GM18907 (cell line): ENCODE measurements around the gene SLTM.
"Not testable (repeated sequence)": the region's sequence is repeated elsewhere in the genome, so short reads cannot be mapped to it uniquely, and the experiment has no call there.

Experiments
- ATAC-seq: cut with Tn5 transposase; IDR thresholded peaks from one replicate; pipeline ENCODE4 v1.9.1; 2021; ENCODE audit warnings: mild to moderate bottlenecking, moderate library complexity; ENCODE audit not compliant: unreplicated experiment

SLTM gene

GRCh38 chr15:58929891-58930416 is 3.5 kb downstream of the SLTM start:
- ATAC-seq = no peak

DNA sequence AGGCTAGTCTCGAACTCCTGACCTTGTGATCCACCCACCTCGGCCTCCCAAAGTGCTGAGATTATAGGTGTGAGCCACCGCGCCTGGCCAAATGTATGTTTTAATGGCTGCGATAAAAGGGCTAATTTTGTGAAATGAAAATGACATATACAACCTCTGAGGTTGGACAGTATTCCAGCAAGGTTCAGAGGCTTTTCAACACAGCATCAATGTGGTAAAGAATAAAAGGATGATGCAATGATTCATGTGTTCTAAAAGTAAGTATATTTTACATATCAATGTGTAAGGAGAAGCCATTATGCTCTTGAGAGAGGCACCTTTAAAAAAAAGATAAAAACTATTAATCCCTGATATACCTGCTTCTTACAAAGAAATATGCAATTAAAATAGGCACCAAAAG is 6.7 kb downstream of the SLTM start:
- no peak for ATAC-seq

GRCh38 chr15:58924327-58924726 is 9.2 kb downstream of the SLTM start:
- ATAC-seq = no peak

GRCh38 chr15:58923696-58924300 is 9.7 kb downstream of the SLTM start:
- ATAC-seq = no peak

DNA sequence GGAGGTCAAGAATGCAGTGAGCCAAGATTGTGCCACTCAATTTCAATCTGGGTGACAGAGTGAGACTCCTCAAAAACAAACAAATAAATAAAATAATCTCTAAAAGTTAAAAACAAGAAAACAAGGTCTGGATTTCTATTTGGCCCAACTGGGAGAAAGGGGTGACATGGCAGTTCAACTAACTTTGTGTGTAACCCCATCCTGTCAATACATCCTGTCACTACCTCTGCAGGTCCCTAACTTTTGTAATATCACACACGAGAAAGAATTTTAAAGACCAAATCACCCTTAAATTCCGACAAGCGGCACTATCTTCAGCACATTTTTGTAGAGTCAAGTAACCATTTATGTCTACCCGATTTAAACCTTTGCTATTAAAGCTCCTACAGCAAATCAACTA is 10.2 kb downstream of the SLTM start:
- ATAC-seq = no peak

- no peak for ATAC-seq
These were observed 12.2 kb downstream of the SLTM start for GRCh38 chr15:58921267-58921790.

DNA sequence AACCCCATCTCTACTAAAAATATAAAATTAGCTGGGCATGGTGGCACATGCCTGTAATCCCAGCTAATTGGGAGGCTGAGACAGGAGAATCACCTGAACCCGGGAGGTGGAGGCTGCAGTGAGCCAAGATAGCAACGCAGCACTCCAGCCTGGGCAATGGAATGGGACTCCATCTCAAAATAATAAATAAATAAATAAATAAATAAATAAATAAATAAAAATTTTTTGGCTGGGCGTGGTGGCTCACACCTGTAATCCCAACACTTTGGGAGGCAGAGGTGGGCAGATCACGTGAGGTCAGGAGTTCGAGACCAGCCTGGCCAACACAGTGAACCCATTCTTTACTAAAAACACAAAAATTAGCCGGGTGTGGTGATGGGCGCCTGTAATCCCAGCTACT is 13.0 kb downstream of the SLTM start:
- ATAC-seq = not testable (repeated sequence)

DNA sequence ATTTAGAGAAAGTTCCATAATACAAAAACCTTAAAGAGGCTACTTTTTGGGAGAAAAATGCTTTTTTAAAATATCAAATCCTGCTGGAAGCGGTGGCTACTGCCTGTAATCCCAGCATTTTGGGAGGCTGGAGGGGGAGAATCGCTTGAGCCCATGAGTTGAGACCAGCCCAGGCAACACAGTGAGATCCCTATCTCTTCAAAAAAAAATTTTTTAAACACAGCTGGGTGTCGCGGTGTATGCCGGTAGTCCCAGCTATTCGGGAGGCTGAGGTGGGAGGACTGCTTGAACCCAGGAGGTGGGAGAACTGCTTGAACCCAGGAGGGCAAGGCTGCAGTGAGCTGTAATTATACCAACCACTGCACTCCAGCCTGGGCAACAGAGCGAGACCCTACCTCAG is 14.2 kb downstream of the SLTM start:
- ATAC-seq = no peak

DNA sequence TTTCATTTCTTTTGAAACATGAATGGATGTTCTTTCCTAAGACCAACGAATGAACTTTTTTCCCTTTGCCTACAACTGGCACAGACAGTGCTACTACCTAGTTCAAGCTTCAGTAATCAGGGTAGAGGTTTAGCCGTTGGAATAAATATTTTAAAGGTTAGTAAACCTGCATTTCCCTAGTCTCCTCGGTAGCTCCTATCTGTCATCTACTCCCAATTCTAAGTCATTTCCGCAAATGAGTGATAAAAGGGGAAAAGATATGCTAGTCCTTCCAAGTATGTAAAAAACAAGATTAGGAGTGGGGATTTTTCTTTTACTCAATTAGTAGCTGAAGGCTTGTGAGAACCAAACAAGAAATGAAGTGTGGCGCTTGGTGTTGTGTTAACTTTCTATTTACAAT is 15.2 kb downstream of the SLTM start:
- no peak for ATAC-seq

- ATAC-seq = not testable (repeated sequence)
These were observed 15.8 kb downstream of the SLTM start for GRCh38 chr15:58917613-58918129.

- ATAC-seq = no peak
These were observed 16.5 kb downstream of the SLTM start for GRCh38 chr15:58916962-58917361.

DNA sequence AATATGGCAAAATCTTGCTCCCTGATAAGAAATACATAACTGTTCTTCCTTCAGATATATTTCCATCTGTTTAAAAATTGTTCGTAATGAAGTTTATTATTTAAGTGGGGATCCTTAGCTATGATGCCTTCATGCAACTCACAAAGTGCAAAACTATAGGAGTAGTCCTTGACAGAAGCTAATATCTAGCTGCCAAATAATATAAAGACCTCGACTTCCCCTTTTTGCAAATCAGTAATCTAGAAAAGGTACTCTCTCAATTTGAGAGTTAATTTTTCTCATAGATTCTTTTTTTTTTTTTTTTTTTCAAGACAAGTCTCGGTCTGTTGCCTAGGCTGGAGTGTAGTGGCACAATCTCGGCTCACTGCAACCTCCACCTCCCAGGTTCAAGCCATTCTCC is 23.0 kb downstream of the SLTM start:
- ATAC-seq = no peak

- ATAC-seq = no peak
These were observed 23.9 kb downstream of the SLTM start for GRCh38 chr15:58909616-58910015.

DNA sequence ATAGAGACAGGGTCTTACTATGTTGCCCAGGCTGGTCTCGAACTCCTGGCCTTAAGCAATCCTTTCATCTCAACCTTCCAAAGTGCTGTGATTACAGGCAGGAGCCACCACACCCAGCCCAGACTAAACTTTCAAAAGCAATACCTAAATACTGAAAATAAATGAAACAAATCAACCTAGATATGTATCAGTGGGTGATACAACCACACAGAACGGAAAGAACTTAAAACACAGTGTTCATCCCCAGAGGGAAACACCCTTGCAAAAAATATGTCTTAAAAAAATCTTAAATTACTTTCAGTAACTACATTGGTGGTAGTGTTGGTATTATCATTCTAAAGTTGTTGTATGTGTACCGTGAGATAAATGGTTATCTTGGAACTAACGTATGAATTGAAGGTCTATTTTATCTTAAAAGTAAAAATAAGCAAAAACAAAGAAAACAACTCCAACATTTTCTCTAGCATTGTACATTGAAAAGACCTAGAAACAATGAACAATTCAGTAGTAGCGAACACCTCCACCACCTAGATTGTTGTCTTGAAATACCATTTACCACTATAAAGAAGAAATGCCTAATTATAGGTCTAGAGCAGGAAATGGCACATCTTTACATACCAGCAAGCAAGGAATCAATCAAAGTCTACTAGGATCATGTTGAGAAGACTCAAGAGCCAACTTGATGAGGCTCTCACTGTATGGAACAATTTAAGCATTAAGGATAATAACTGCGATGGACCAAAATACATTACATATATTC is 24.7 kb downstream of the SLTM start:
- ATAC-seq = no peak

- no peak for ATAC-seq
These were observed 32.8 kb downstream of the SLTM start for GRCh38 chr15:58900631-58901030.

DNA sequence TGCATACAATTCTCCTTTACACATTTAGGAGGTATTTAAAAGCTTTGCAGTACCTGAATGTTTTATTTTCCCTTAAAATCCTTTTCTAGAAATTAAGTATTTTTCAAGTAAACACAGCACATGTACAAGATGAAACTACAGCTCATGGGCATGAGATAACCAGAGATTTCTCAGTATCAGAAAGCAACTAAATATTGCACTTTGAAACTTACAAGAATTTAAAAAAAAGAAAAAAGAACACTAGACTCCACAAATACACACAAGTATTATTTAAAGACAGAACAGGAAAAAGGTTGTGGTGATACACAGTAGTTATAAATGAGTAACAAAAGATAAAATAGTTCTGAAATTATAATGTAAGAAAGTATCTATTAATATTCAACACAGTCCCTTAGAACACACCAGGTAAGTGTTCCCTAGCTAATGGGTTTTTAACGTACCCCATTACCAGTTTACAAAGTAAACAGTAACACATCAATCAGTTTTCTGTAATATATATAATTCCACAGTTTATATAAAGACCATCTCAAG is 35.3 kb downstream of the SLTM start:
- ATAC-seq = no peak

- no peak for ATAC-seq
These were observed 44.1 kb downstream of the SLTM start for GRCh38 chr15:58889363-58889762.

DNA sequence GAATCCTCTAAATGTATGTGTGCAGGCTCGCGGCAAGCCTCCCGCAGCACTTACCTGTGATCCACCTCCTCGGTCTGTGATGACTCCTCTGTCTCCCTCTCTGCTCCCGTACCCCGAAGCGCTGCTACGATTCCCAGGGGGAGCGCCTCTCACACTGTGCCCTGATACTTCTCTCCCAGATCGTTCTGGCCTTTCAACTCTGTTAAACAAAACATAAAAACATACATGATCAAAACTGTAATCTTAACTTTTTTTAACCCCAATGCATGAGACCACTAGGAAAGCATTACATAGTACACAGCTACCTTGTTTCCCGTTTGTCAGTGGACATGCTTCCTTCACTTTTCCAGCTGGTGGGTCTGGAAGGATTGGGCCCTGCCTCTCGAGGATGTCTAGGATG is 46.6 kb downstream of the SLTM start:
- no peak for ATAC-seq

DNA sequence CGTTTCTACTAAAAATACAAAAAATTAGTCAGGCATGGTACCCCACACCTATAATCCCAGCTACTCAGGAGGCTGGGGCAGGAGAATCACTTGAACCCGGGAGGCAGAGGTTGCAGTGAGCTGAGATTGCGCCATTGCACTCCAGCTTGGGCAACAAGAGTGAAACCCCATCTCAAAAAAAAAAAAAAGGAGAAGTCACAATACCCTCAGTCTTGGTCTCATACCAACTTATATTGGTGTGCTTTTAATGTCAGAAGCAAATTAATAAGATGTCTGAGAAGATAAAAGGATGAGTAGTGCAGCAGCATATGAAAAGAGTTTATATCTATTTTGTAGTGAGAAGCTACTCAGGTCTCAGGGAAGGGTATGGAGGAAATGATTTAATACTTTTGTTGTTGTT is 49.6 kb downstream of the SLTM start:
- ATAC-seq = not testable (repeated sequence)

GRCh38 chr15:58882243-58882642 is 51.2 kb downstream of the SLTM start:
- no peak for ATAC-seq

DNA sequence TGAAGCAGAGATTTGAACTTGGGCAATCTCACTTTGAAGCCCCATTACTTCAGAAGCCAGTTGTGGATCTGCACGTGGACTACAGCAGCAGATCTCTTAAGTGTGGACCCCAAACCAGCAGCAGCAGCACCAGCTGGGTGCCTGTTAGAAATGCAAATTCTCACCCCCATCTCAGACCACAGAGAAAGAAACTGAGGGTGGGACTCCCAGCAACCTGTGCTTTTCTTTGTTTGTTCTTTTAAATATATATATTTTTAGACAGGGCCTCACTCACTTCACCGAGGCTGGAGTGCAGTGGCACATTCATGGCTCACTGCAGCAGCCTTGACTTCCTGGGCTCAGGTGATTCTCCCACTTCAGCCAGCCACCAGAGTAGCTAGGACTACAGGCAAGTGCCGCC is 53.2 kb downstream of the SLTM start:
- ATAC-seq = no peak
